Peyer's patch (tissue), 4 donors: ENCODE results near the gene PAFAH1B1. TPM values are rescaled to one million over a fixed set of nuclear protein-coding genes. Genes with fewer than 3 reads are reported as not detected.
"Not testable (repeated sequence)": the region's sequence is repeated elsewhere in the genome, so short reads cannot be mapped to it uniquely, and the experiment has no call there.

Source experiments
- DNase-seq, 3 donors: peaks; one replicate each; pipeline ENCODE4 v3.0.0-alpha.2; 2017 to 2019
- H3K27ac ChIP-seq, 4 donors: fragments of 200-600 bp; sonication (generic); one replicate each; pipeline ENCODE4 v1.5.1; 2016 to 2019
- H3K27me3 ChIP-seq, 2 donors: fragments of 200-600 bp; sonication (generic); one replicate each; pipeline ENCODE4 v1.5.1; 2019
- H3K36me3 ChIP-seq, 3 donors: fragments of 200-600 bp; sonication (generic); one replicate each; pipeline ENCODE4 v1.5.1; 2016 to 2019
- H3K4me1 ChIP-seq, 4 donors: fragments of 200-600 bp; sonication (generic); one replicate each; pipeline ENCODE4 v1.5.1; 2016 to 2019
- H3K4me3 ChIP-seq, 4 donors: fragments of 200-600 bp; sonication (generic); 1 replicate in 3 of 4; 2 replicates in 1 of 4; pipeline ENCODE4 v1.5.1; 2016 to 2019; ENCODE audit warnings: mild to moderate bottlenecking in 1 of 4
- H3K9me3 ChIP-seq, 4 donors: fragments of 200-600 bp; sonication (generic); one replicate each; pipeline ENCODE4 v1.5.1; 2016 to 2019; ENCODE audit warnings: mild to moderate bottlenecking in 1 of 4
- CTCF ChIP-seq, 6 experiments: fragments of 450-650 bp in 4 of 6; fragments of 200-600 bp in 2 of 6; sonication (generic) in 1 of 6; IDR thresholded peaks; one replicate each; pipeline ENCODE4 v1.5.1; 2017 to 2019; ENCODE audit warnings: antibody characterized with exemption in 6 of 6, mild to moderate bottlenecking in 3 of 6, moderate library complexity in 1 of 6
- POLR2A ChIP-seq, 2 donors: fragments of 450-650 bp; IDR thresholded peaks; one replicate each; pipeline ENCODE4 v1.5.1; 2017; ENCODE audit warnings: antibody characterized with exemption in 2 of 2, mild to moderate bottlenecking in 2 of 2, moderate library complexity in 2 of 2
- total RNA-seq, 4 donors: library from RNA; depleted of rRNA; stranded (reverse); fragments of >200 nt; gene quantifications; one replicate each; pipeline ENCODE4 v1.1.0, GENCODE V29; 2016

PAFAH1B1 gene
- total RNA-seq = 100 to 1,000 TPM; 131 to 281 (median 141) TPM

- Histone ChIP-seq H3K36me3 (no peaks in the 10 kb centered on the region), H3K27me3 (no peaks in the 10 kb centered on the region), H3K9me3 (no peaks in the 10 kb centered on the region), H3K4me3 (peak within 1 kb of the TSS; percentile 89 to 99 (median 94)), H3K4me1 (peaks cover 0 to 32% (median 7%) of the 10 kb centered on the region in 4 donors), H3K27ac (peak within 1 kb of the TSS; percentile 98 to 99 (median 99))
- peak; percentile 88 to 96 (median 95) for DNase-seq
- peak in 3 of 6 experiments; percentile 10 to 46 (median 18) for TF ChIP-seq CTCF (IDR thresholded peaks at IDR 0.05)
- peak; percentile 85 to 90 for TF ChIP-seq POLR2A (IDR thresholded peaks at IDR 0.05)
Measured at GRCh38 chr17:2592971-2593820, at the start of gene PAFAH1B1. Gene PAFAH1B1 (plus strand): TSS chr17:2593654. CDS start chr17:2638289, 44,635 bp downstream.

- no peak for TF ChIP-seq CTCF (IDR thresholded peaks at IDR 0.05)
- TF ChIP-seq POLR2A (IDR thresholded peaks at IDR 0.05) = peak in 1 of 2 donors; percentile 49
- Histone ChIP-seq H3K36me3 (no peaks in the 10 kb centered on the region), H3K4me1 (peaks cover 0 to 36% (median 0%) of the 10 kb centered on the region in 4 donors), H3K9me3 (no peaks in the 10 kb centered on the region), H3K27ac (peak overlapping the region in 3 of 4 donors; percentile 52 to 88 (median 85)), H3K27me3 (no peaks in the 10 kb centered on the region), H3K4me3 (no peak overlapping the region)
- DNase-seq = peak in 2 of 3 donors; percentile 83 to 87
Measured at GRCh38 chr17:2545393-2545792, 48.1 kb upstream of the PAFAH1B1 start.

- TF ChIP-seq POLR2A (IDR thresholded peaks at IDR 0.05) (peak in 1 of 2 donors; percentile 50), CTCF (IDR thresholded peaks at IDR 0.05) (peak in 2 of 6 experiments; percentile 15 to 27)
- Histone ChIP-seq H3K36me3 (no peaks in the 10 kb centered on the region), H3K27me3 (no peaks in the 10 kb centered on the region), H3K9me3 (no peaks in the 10 kb centered on the region), H3K4me1 (peaks cover 0 to 36% (median 0%) of the 10 kb centered on the region in 4 donors), H3K4me3 (no peak overlapping the region), H3K27ac (peak overlapping the region in 3 of 4 donors; percentile 65 to 88 (median 85))
- DNase-seq = no peak
Measured at GRCh38 chr17:2547176-2547575, 46.3 kb upstream of the PAFAH1B1 start.

GRCh38 chr17:2548026-2548425, 45.4 kb upstream of the PAFAH1B1 start:
- peak in 2 of 3 donors; percentile 56 to 69 for DNase-seq
- Histone ChIP-seq H3K4me1 (peaks cover 0 to 32% (median 0%) of the 10 kb centered on the region in 4 donors), H3K27ac (peak overlapping the region in 3 of 4 donors; percentile 65 to 88 (median 85))
- peak; percentile 59 for TF ChIP-seq POLR2A (IDR thresholded peaks at IDR 0.05)
- not testable (repeated sequence) for H3K4me3 ChIP-seq, H3K9me3 ChIP-seq, H3K36me3 ChIP-seq, H3K27me3 ChIP-seq

- TF ChIP-seq CTCF (IDR thresholded peaks at IDR 0.05) (no peak), POLR2A (IDR thresholded peaks at IDR 0.05) (no peak)
- no peaks in the 10 kb centered on the region for H3K9me3 ChIP-seq
- H3K36me3 ChIP-seq = no peaks in the 10 kb centered on the region
- DNase-seq = no peak
- H3K4me3 ChIP-seq = no peak overlapping the region
- H3K27ac ChIP-seq = no peak overlapping the region
- peaks cover 0 to 32% (median 0%) of the 10 kb centered on the region in 4 donors for H3K4me1 ChIP-seq
- H3K27me3 ChIP-seq = no peaks in the 10 kb centered on the region
Measured at GRCh38 chr17:2549392-2550211, 43.9 kb upstream of the PAFAH1B1 start.
